ENCODE results near the gene PHPT1.

PHPT1 gene

GRCh38 chr9:136890661-136891060, 41.5 kb downstream of the PHPT1 start:
- no peak for DNase-seq

GRCh38 chr9:136896027-136896426, 46.8 kb downstream of the PHPT1 start:
- DNase-seq, result no peak

- DNase-seq, result no peak
Observed at GRCh38 chr9:136898483-136899100, 49.4 kb downstream of the PHPT1 start.

- no peak for DNase-seq
Observed at GRCh38 chr9:136899196-136899595, 50.0 kb downstream of the PHPT1 start.

- DNase-seq, result no peak
Observed at GRCh38 chr9:136900556-136900955, 51.3 kb downstream of the PHPT1 start.

All from GOT3 (cell line).